ENCODE measurements around the gene RAC3.

Gene RAC3

GRCh38 chr17:82058855-82059249, 27.4 kb downstream of the RAC3 start:
- DNase-seq, result no peak

DNA sequence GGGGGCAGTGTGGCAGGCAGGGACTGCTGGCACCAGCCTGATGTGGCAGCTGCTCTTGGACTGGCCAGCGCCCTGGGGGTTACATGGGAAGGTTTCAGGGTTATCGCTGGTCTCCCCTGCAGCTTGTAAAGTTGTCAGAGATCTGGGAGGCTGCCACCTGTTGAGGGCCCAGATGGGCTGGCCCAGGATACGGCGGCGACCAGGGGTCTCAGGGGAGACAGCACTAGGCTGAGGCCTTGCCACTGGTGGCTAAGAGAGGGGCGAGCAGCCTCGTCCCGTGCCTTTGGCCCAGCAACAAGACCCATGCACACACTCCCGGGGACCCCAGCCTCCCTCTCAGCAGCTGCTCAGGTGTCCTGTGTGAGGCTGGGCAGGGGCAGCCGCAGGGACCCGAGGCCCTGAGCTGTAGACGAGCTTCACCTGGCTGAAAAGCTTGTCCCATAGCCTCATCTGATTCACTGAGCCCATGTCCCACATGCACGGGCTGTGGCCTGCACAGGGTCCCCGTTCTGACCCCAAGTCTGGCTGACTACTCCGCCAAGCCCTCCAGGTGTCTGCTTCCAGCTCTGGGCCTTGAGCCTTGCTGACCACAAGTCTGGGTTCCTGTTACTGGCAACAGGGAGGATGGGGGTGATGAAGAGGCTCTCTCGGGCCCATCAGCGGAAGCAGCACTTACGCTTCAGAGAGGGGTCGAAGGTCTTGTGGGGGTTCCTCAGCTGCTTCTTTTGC, 28.0 kb downstream of the RAC3 start:
- no peak for DNase-seq

- DNase-seq, result no peak
Measured at GRCh38 chr17:82060001-82060380, 28.5 kb downstream of the RAC3 start.

- DNase-seq, result no peak
Measured at GRCh38 chr17:82060614-82061013, 29.1 kb downstream of the RAC3 start.

DNA sequence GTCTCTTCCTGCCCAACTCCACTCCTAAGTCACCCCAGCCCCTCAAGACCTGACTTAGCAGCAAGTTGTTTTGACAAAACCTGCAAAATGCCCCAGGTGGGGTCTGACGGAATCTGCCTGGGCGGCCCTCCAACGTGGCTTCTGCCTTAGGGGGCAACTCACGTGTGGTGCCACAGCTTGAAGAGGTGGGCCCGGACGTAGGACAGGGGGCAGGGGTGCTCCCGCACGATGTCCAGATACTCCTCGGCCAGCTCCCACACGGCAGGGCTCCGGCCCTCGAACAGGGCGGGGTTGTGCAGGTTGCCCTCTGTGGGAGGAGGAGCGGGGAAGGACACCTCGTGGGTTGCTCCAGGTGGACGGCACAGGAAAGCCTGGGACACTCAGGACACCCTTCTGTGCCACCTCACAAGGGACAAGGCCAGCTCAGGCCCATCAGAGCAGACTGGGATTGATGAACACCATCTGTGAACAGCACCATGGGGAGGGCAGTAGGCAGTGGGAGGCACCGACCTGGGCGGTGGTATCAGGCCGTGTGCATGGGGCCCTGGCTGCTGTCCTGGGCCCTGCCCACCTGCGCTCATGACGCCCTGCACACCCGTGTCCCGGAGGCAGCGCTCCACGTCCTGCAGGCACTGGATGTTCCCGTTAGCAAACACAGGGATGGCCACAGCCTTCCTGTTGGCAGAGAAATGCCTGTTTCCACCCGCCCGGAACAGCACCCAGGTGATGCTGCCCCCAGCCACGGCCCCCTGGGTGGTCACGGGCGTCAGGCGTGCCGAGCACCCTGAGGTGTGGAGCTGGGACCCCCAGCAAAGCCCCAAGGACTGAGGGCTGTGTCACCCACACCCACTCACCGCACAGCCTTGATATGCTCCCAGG, 29.8 kb downstream of the RAC3 start:
- DNase-seq, result no peak

DNA sequence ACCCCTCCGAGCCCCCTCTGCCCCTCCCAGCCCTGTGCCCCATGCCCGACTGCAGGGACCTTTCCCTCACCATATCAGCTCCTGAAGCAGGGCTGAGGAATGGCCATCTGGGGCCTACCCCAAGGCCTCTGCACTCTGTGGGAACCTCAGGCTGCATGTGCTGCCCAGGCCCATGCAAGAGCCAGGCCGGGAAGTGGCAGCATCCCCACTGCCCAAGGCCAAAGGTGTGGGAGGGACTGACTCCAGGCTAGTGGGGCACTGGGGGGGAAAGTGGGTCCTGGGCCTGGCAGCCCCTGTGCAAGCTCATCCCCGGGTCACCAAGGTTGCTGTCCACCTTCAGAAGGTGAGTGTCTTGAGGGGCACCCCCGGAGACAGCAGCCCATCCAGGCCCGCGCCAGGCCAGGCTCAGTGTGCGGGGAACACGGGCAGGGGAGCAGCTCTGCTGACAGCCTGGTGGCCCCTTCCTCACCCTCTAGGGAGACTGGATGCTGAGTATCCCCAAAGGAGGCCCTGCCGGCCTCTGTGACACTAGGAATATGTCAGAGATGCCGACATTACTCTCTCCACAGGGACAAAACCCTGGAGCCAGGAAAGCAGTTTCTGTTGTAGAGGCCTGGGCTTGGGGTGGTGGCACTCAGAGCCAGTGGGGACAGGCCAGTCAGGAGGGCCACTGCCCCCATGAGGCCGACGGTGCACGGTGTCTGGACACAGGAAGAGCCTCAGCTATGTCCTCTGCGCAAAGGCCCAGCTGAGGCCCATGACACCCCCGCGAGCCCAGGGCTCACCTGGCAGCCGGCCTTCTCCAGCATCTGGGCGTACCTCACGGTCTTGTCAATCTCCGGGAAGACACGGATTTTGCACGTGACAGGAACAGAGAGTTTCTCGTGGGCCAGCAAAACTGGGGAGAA, 30.9 kb downstream of the RAC3 start:
- no peak for DNase-seq

- DNase-seq, result no peak
Measured at GRCh38 chr17:82062984-82063368, 31.5 kb downstream of the RAC3 start.

- no peak for DNase-seq
Measured at GRCh38 chr17:82063424-82064415, 32.2 kb downstream of the RAC3 start.

DNA sequence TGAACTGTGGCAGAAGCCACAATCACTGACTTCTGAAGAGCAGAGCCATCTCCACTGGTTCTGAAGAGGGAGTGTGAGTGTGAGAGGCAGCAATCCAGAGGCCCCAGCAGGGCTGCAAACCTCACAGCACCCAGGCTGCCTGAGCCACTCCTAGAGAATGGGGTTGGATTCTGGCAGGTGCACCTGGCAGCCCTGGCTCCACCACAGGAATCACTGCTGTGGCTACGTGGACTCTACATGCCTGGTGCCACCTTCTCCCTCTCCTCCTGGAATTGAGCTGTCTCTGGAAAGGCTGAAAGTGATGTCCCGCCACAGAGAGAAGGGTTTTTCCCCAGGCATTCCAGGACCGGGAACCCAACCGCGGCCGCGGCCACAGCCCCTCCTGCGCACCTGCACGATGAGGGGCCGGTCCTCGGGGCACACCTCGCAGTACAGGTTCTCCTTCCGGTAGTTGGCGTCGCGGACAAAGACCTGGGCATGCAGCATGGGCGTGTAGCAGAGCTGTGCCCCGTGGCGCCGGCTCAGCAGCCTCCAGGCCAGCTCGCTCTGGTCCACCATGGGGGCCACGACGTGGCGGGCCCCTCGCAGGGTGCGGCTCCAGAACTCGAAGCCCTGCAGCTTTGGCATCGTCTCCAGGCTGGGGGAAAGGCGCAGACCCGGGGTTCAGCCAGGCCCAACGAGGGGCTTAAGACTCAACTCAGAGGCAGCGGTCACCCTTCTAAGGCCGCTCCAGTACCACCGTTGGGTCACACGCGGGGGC, 33.1 kb downstream of the RAC3 start:
- no peak for DNase-seq

DNA sequence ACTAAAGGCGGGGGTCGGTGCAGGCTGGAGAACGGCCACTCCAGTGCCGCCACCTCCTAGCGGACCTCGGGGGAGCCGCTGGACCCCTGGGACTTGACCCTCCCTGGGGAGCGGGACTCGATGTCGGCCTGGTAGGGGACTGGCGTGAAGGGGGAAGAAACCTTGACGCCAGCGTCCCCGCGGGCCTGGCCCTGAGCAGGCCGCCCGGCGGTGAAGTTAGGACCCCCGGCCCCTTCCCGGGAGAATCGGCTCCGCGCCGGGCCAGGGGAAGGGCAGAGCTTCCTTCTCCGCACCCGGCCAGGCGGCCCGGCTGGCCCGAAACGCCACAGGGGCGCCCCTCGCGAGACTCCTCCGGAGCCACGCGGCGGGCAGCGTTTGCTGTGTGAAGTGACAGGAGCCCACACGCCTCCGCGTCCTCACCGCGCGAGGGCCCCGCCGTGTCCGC, 33.7 kb downstream of the RAC3 start:
- DNase-seq, result no peak

- DNase-seq, result peak; percentile 42
Measured at GRCh38 chr17:82065638-82066303, 34.3 kb downstream of the RAC3 start, which contains the start of gene DUS1L. TSS of gene DUS1L (minus strand) at chr17:82065804. CDS start at chr17:82065059, 745 bp downstream.

DNA sequence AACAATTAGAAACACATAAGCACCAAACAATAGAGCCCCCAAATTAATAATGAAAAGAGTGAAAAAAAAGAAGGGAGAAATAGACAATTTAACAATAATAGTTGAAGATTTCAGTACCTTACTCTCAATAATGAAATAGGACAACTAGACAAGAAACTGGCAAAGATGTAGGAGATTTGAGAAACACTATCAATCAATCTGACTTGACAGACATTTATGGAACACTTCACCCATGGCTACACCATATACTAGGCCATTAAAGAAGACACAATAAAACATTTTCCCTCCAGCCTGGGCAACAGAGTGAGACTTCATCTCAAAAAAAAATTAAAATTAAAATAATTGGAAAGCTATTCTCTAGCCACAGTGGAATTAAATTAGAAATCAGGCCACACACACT, 39.1 kb downstream of the RAC3 start:
- DNase-seq, result no peak

GRCh38 chr17:82072827-82073226, 41.3 kb downstream of the RAC3 start:
- DNase-seq, result no peak

DNA sequence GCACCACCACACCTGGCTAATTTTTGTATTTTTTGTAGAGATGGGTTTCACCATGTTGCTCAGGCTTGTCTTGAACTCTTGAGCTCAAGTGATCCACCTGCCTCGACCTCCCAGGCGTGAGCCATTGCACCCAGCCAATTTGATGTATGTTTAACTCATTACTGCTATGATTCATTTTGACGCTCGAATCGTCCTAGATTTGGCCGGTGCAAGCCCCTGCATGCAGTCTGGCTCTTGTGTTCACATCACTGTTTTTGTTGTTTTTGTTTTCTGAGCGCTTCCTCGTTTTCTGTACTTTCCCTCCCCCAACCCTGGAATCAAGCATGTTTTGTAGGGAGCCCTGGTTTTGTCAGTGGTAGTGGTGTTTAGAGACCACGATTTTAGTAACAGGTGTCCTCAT, 42.0 kb downstream of the RAC3 start:
- no peak for DNase-seq

GRCh38 chr17:82076018-82076784, 44.7 kb downstream of the RAC3 start:
- no peak for DNase-seq

- no peak for DNase-seq
Measured at GRCh38 chr17:82076785-82077591, 45.5 kb downstream of the RAC3 start.

- no peak for DNase-seq
Measured at GRCh38 chr17:82077617-82078358, 46.3 kb downstream of the RAC3 start.

DNA sequence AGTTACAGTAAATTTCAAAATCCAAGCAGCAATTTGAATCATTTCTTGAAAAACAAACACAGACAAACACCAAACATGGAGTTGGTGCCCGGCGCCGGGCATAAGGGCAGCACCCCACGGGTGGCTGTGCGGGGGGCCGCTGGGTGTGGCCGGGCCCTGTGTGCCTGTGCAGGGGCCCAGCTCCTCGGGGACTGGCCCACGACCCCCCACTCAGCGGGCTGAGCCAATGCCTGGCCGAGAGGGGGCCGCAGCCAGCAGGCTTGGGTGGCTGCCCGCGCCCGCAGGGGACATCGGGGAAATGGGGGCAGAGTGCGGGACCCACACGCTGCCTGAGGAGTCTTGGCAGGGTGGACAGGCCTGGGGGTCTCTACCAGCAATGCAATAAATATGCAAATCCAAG, 47.0 kb downstream of the RAC3 start:
- no peak for DNase-seq

All from NK-92 treated with Interleukin-12 subunit alpha and Interleukin-12 subunit beta, amount 100 ng/mL, for 24 hours (cell line).